H1 (cell line): Measurements from ENCODE around the gene FMNL2. TPM values are rescaled to one million over a fixed set of nuclear protein-coding genes. Genes with fewer than 3 reads are reported as not detected.

Experiments
- CTCF ChIA-PET: fragments of 300-600 bp; sonication (Branson Sonifier 250); formaldehyde crosslinking; loops from one replicate; lab custom pipeline; 2021; ENCODE audit not compliant: partially characterized antibody; lab: Charles Lee
- POLR2A ChIA-PET: fragments of 300-600 bp; sonication (Branson Sonifier 250); formaldehyde crosslinking; loops from one replicate; lab custom pipeline; 2021; ENCODE audit warnings: inconsistent platforms; ENCODE audit not compliant: partially characterized antibody; lab: Charles Lee
- DNase-seq, 2 experiments: peaks; one replicate each; pipeline versions ENCODE4 v3.0.0 to v3.0.0-alpha.2; 2010 to 2022; ENCODE audit warnings: low spot score in 2 of 2, low read depth in 1 of 2, mixed read lengths in 1 of 2
- FAIRE-seq: peaks from 2 replicates; lab custom pipeline; 2011; peaks lifted over from hg19 to GRCh38; lab: Jason Lieb, UNC
- H2AFZ ChIP-seq: 2 replicates; pipeline ENCODE4 v1.8.1; 2012; ENCODE audit warnings: low read length, inconsistent platforms
- H2AK5ac ChIP-seq: 2 replicates; pipeline ENCODE4 v1.6.1; 2013; ENCODE audit warnings: low read depth, low read length
- H2BK120ac ChIP-seq: replicated peaks from 2 replicates; pipeline ENCODE3; 2013; ENCODE audit warnings: low read depth, low read length, inconsistent platforms
- H2BK12ac ChIP-seq: 2 replicates; pipeline ENCODE4 v1.6.1; 2013; ENCODE audit warnings: low read depth, low read length
- H2BK15ac ChIP-seq: 2 replicates; pipeline ENCODE4 v1.6.1; 2013; ENCODE audit warnings: low read length
- H2BK20ac ChIP-seq: 2 replicates; pipeline ENCODE4 v1.6.1; 2013; ENCODE audit warnings: low read length
- H2BK5ac ChIP-seq: 2 replicates; pipeline ENCODE4 v1.6.1; 2013; ENCODE audit warnings: low read depth, low read length
- H3K14ac ChIP-seq: 2 replicates; pipeline ENCODE4 v1.6.1; 2013; ENCODE audit warnings: inconsistent platforms; ENCODE audit not compliant: insufficient read length
- H3K18ac ChIP-seq: 2 replicates; pipeline ENCODE4 v1.6.1; 2013; ENCODE audit warnings: low read length; ENCODE audit errors: extremely low read depth
- H3K23ac ChIP-seq: 2 replicates; pipeline ENCODE4 v1.6.1; 2013; ENCODE audit warnings: inconsistent platforms; ENCODE audit not compliant: insufficient read length
- H3K23me2 ChIP-seq: 2 replicates; pipeline ENCODE4 v1.6.1; 2013; ENCODE audit warnings: low read depth, low read length
- H3K27ac ChIP-seq: 2 replicates; pipeline ENCODE4 v1.6.1; 2011; ENCODE audit warnings: low read depth, low read length, inconsistent platforms
- H3K27me3 ChIP-seq, 4 experiments: replicated peaks in 1 of 4; 1 replicate in 1 of 4; 2 replicates in 3 of 4; pipeline versions ENCODE4 v1.6.1 to v1.8.1; 2011 to 2013; ENCODE audit warnings: low read length in 3 of 4, mild to moderate bottlenecking in 3 of 4, inconsistent platforms in 2 of 4, mixed read lengths in 2 of 4, moderate library complexity in 1 of 4; ENCODE audit not compliant: control insufficient read depth in 3 of 4, insufficient read depth in 3 of 4; ENCODE audit errors: extremely low read depth in 1 of 4
- H3K36me3 ChIP-seq, 4 experiments: 2 replicates each; pipeline versions ENCODE4 v1.6.1 to v1.8.1; 2011 to 2013; ENCODE audit warnings: mild to moderate bottlenecking in 4 of 4, low read length in 3 of 4, moderate library complexity in 2 of 4, control low read depth in 1 of 4, inconsistent platforms in 1 of 4; ENCODE audit not compliant: insufficient read depth in 4 of 4, control insufficient read depth in 2 of 4
- H3K4ac ChIP-seq: replicated peaks from 2 replicates; pipeline ENCODE3; 2013; ENCODE audit warnings: low read length, low read depth, mixed read lengths, inconsistent platforms; ENCODE audit not compliant: insufficient read length
- H3K4me1 ChIP-seq, 4 experiments: replicated peaks in 1 of 4; 1 replicate in 1 of 4; 2 replicates in 3 of 4; pipeline versions ENCODE4 v1.6.1 to v1.8.1; 2011 to 2013; ENCODE audit warnings: low read length in 3 of 4, inconsistent platforms in 2 of 4, mixed read lengths in 1 of 4; ENCODE audit not compliant: insufficient read depth in 4 of 4, control insufficient read depth in 3 of 4
- H3K4me2 ChIP-seq, 2 experiments: 2 replicates each; pipeline versions ENCODE4 v1.6.1 to v1.8.1; 2011 to 2013; ENCODE audit warnings: low read depth in 2 of 2, low read length in 2 of 2, control low read depth in 1 of 2, inconsistent platforms in 1 of 2, mild to moderate bottlenecking in 1 of 2; ENCODE audit not compliant: insufficient read depth in 1 of 2
- H3K4me3 ChIP-seq, 4 experiments: fragments of 200-600, 300-600 bp in 1 of 4; sonication (generic), shearing (Covaris generic), sonication (Bioruptor Twin) in 1 of 4; 2 replicates each; pipeline versions ENCODE4 v1.5.1 to v1.8.1; 2011 to 2016; ENCODE audit warnings: low read length in 4 of 4, low read depth in 3 of 4, control low read depth in 2 of 4, inconsistent platforms in 2 of 4, mild to moderate bottlenecking in 2 of 4, mixed read lengths in 1 of 4, moderate library complexity in 1 of 4; ENCODE audit not compliant: insufficient read depth in 2 of 4; ENCODE audit errors: extremely low read depth in 1 of 4
- H3K56ac ChIP-seq: replicated peaks from 2 replicates; pipeline ENCODE3; 2013; ENCODE audit warnings: low read depth, mild to moderate bottlenecking, mixed read lengths, low read length, inconsistent platforms; ENCODE audit not compliant: insufficient read length
- H3K79me1 ChIP-seq: 2 replicates; pipeline ENCODE4 v1.6.1; 2013; ENCODE audit warnings: low read depth, low read length, control low read depth
- H3K79me2 ChIP-seq, 2 experiments: 2 replicates each; pipeline versions ENCODE4 v1.6.1 to v1.8.1; 2012 to 2013; ENCODE audit warnings: low read length in 2 of 2, mild to moderate bottlenecking in 2 of 2, inconsistent platforms in 1 of 2; ENCODE audit not compliant: insufficient read depth in 2 of 2, control insufficient read depth in 1 of 2
- H3K9ac ChIP-seq, 4 experiments: replicated peaks in 1 of 4; 1 replicate in 1 of 4; 2 replicates in 3 of 4; pipeline versions ENCODE4 v1.6.1 to v1.8.1; 2011 to 2013; ENCODE audit warnings: low read depth in 3 of 4, low read length in 3 of 4, control low read depth in 2 of 4, mild to moderate bottlenecking in 2 of 4, moderate library complexity in 2 of 4, inconsistent platforms in 1 of 4; ENCODE audit errors: extremely low read depth in 1 of 4
- H3K9me3 ChIP-seq, 2 experiments: 2 replicates each; pipeline versions ENCODE4 v1.6.1 to v1.8.1; 2012 to 2013; ENCODE audit warnings: mild to moderate bottlenecking in 2 of 2, moderate library complexity in 2 of 2, control low read depth in 1 of 2, inconsistent platforms in 1 of 2, low read depth in 1 of 2, low read length in 1 of 2, mixed read lengths in 1 of 2; ENCODE audit not compliant: insufficient read depth in 2 of 2
- H4K20me1 ChIP-seq, 2 experiments: replicated peaks in 1 of 2; 2 replicates each; pipeline versions ENCODE3 to v1.8.1; 2011 to 2013; ENCODE audit warnings: inconsistent platforms in 2 of 2, low read length in 2 of 2, mild to moderate bottlenecking in 1 of 2; ENCODE audit not compliant: insufficient read depth in 2 of 2, control insufficient read depth in 1 of 2
- H4K5ac ChIP-seq: 2 replicates; pipeline ENCODE4 v1.6.1; 2013; ENCODE audit warnings: low read length, low read depth, mixed read lengths, inconsistent platforms; ENCODE audit not compliant: insufficient read length
- H4K8ac ChIP-seq: 2 replicates; pipeline ENCODE4 v1.8.0; 2013; ENCODE audit warnings: mild to moderate bottlenecking, moderate library complexity, low read length, inconsistent platforms; ENCODE audit not compliant: insufficient read depth; ENCODE audit errors: extremely low read depth
- H4K91ac ChIP-seq: replicated peaks from 2 replicates; pipeline ENCODE3; 2013; ENCODE audit warnings: low read length, mixed read lengths, inconsistent platforms; ENCODE audit not compliant: insufficient read length
- ATF3 ChIP-seq: IDR thresholded peaks from 2 replicates; pipeline ENCODE4 v1.6.1; 2011; ENCODE audit warnings: low read depth, mild to moderate bottlenecking, low read length; ENCODE audit not compliant: insufficient read depth
- BCL11A ChIP-seq, 2 experiments: IDR thresholded peaks; one replicate each; pipeline ENCODE4 v1.6.1; 2011; ENCODE audit warnings: low read depth in 2 of 2, low read length in 2 of 2, mild to moderate bottlenecking in 2 of 2
- CBX8 ChIP-seq: fragments of 300-800, 300-1000 bp; sonication (generic); IDR thresholded peaks from 2 replicates; pipeline ENCODE4 v1.7.1; 2016; ENCODE audit warnings: low read depth, low read length, borderline replicate concordance
- CTCF ChIP-seq, 3 experiments: IDR thresholded peaks; 1 replicate in 2 of 3; 2 replicates in 1 of 3; pipeline versions ENCODE4 v1.5.1 to v1.6.1; 2011; ENCODE audit warnings: low read length in 3 of 3, mild to moderate bottlenecking in 3 of 3, inconsistent platforms in 2 of 3, low read depth in 1 of 3, moderate library complexity in 1 of 3; ENCODE audit not compliant: insufficient read depth in 1 of 3; ENCODE audit errors: control extremely low read depth in 1 of 3
- GABPA ChIP-seq: IDR thresholded peaks from 2 replicates; pipeline ENCODE4 v1.6.1; 2011; ENCODE audit warnings: mild to moderate bottlenecking, low read length, moderate library complexity, borderline replicate concordance; ENCODE audit not compliant: insufficient read depth
- MAX ChIP-seq: IDR thresholded peaks from 2 replicates; pipeline ENCODE4 v1.6.1; 2012; ENCODE audit warnings: inconsistent platforms
- POLR2A ChIP-seq, 2 experiments: IDR thresholded peaks; 1 replicate in 1 of 2; 2 replicates in 1 of 2; pipeline ENCODE4 v1.6.1; 2011; ENCODE audit warnings: low read depth in 2 of 2, low read length in 2 of 2, mild to moderate bottlenecking in 2 of 2; ENCODE audit errors: control extremely low read depth in 1 of 2
- POLR2AphosphoS5 ChIP-seq: IDR thresholded peaks from 2 replicates; pipeline ENCODE4 v1.6.1; 2011; ENCODE audit warnings: low read depth, low read length
- POU5F1 ChIP-seq: IDR thresholded peaks from 2 replicates; pipeline ENCODE4 v1.6.1; 2011; ENCODE audit warnings: low read depth, mild to moderate bottlenecking, low read length, moderate library complexity
- SP2 ChIP-seq: IDR thresholded peaks from 2 replicates; pipeline ENCODE4 v1.6.1; 2012; ENCODE audit warnings: mild to moderate bottlenecking, low read length, inconsistent platforms
- WGBS, 2 experiments: shearing (Covaris generic) in 1 of 2; methylation state at CpG; one replicate each; pipeline versions ENCODE4 v1.1.6 to v1.1.7; 2013 to 2015; ENCODE audit warnings: low lambda C conversion rate in 2 of 2, mixed read lengths in 2 of 2, inconsistent platforms in 1 of 2, low coverage in 1 of 2, missing lambda C conversion rate in 1 of 2; ENCODE audit not compliant: insufficient replicate concordance in 2 of 2, insufficient coverage in 1 of 2, insufficient read length in 1 of 2; ENCODE audit errors: extremely low coverage in 1 of 2, missing lambda C conversion rate in 1 of 2; 5-methylcytosine and 5-hydroxymethylcytosine counted together
- polyA plus RNA-seq, 7 experiments: library from polyadenylated mRNA; depleted of rRNA in 3 of 7; stranded (reverse) in 5 of 7; unstranded in 2 of 7; fragments of >200 nt in 5 of 7; fragments of 200-250 nt in 2 of 7; gene quantifications; 1 replicate in 5 of 7; 2 replicates in 1 of 7; 4 replicates in 1 of 7; pipeline versions ENCODE4 v1.2.1 to v1.2.3, GENCODE V29; 2011 to 2013; ENCODE audit warnings: missing spikeins in 2 of 7, mixed read lengths in 2 of 7
- total RNA-seq: library from RNA; stranded (reverse); fragmentation: NEBNext Ultra II Directional; extraction: Animal tissue kit (Norgen Biotek cat#: 25700); gene quantifications from 2 replicates; pipeline ENCODE4 v1.2.1, GENCODE V29; 2021

Gene FMNL2
- total and polyA plus RNA-seq, 2 of the 8 experiments (the other 6 are each of a cell fraction or from before 2014, with no cell fraction given): 15.5 to 45.1 TPM

DNA sequence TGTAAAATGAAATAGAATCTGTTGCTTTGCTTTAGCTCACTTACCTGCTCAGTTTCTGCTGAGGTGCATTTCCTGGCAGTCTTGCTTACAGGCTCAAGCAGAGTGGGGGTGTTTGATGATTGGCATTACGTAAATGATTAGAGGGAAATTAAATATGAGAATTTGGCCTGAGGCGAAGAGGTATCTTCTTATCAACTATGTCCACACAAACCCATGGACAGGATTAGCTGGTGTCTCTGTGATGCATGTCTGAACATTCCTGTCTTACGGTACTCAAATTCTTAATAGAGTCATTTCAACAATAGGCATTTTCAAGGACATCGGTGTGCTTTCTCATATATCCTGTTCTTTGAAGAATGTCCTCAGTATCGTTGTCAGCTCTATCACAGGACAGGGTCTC is 280.2 kb downstream of the FMNL2 start:
- Histone ChIP-seq H2BK12ac (no peak overlapping the region), H3K36me3 (peaks cover 3 to 52% (median 40%) of the 10 kb centered on the region in 4 experiments; a peak in 7 of 8 replicates)
- POLR2A ChIA-PET: no interaction called here

More for the DNA sequence above, 280.2 kb downstream of the FMNL2 start:
- Histone ChIP-seq H3K27me3 (no peaks in the 10 kb centered on the region), H3K4me1 (no peaks in the 10 kb centered on the region), H3K4me2 (no peak overlapping the region), H3K18ac (no peak overlapping the region), H3K4me3 (no peak overlapping the region), H2BK20ac (no peak overlapping the region), H3K14ac (no peak overlapping the region), H2BK15ac (no peak overlapping the region), H4K20me1 (no peaks in the 10 kb centered on the region), H2AFZ (no peak overlapping the region), H4K91ac (no peak overlapping the region), H3K79me2 (no peaks in the 10 kb centered on the region), H3K9ac (no peak overlapping the region), H2AK5ac (no peak overlapping the region), H3K56ac (no peak overlapping the region), H3K9me3 (no peaks in the 10 kb centered on the region), H3K23ac (no peak overlapping the region), H2BK5ac (no peak overlapping the region), H3K27ac (no peak overlapping the region), H3K23me2 (no peaks in the 10 kb centered on the region), H4K8ac (no peak overlapping the region), H3K4ac (no peak overlapping the region), H3K79me1 (no peaks in the 10 kb centered on the region), H2BK120ac (no peak overlapping the region), H4K5ac (no peak overlapping the region)
- CTCF ChIA-PET: interaction anchor here (0.6 to 2.8 kb wide), 5 partner anchors 8 to 578 kb away, joined by 3 to 15 read pairs (median 3); no protein-coding TSS in a partner anchor
- DNase-seq (no peak), FAIRE-seq (no peak)
- TF ChIP-seq POLR2A (IDR thresholded peaks at IDR 0.05; ENCODE audit: control extremely low read depth in 1 of 2, low read depth in 2 of 2, low read length in 2 of 2) (no peak), GABPA (no peak), POU5F1 (no peak), MAX (no peak), ATF3 (no peak), CTCF (IDR thresholded peaks at IDR 0.05; ENCODE audit: control extremely low read depth in 1 of 3, insufficient read depth in 1 of 3, low read depth in 1 of 3, low read length in 3 of 3) (no peak), BCL11A (IDR thresholded peaks at IDR 0.05; ENCODE audit: low read depth in 2 of 2, low read length in 2 of 2) (no peak), CBX8 (no peak), SP2 (no peak), POLR2AphosphoS5 (no peak)
- WGBS, 2 experiments: 93% methylated on average over 5 of the region's 5 CpGs; no CpG with 5 or more reads in 1 of the 2 experiments
